ENCODE data around the gene PCSK7. TPM values are rescaled to one million over a fixed set of nuclear protein-coding genes. Genes with fewer than 3 reads are reported as not detected.
A peak's percentile ranks its signal among the peaks of the same experiment; 100 is the strongest.

The PCSK7 gene
- total RNA-seq, 1 donor, result 42.6 TPM

- TF ChIP-seq CTCF (IDR thresholded peaks at IDR 0.05; ENCODE audit: insufficient read depth, low read length), result peak; percentile 70
- peak within 1 kb of the TSS; percentile 97 for H3K4me3 ChIP-seq (ENCODE audit: low read depth, low read length)
- peak; percentile 61 for DNase-seq (ENCODE audit: low read depth)
Observed at GRCh38 chr11:117232092-117232878, 412 bp upstream of the PCSK7 start, which contains the start of gene RNF214. Gene RNF214 (plus strand): TSS chr11:117232671. CDS start chr11:117234273, 1,602 bp downstream.

- DNase-seq (ENCODE audit: low read depth), result no peak
- no peak for TF ChIP-seq CTCF (IDR thresholded peaks at IDR 0.05; ENCODE audit: insufficient read depth, low read length)
- peak overlapping the region; percentile 97 for H3K4me3 ChIP-seq (ENCODE audit: low read depth, low read length)
Observed at GRCh38 chr11:117230999-117231841, 653 bp downstream of the PCSK7 start.

- peak overlapping the region; percentile 97 for H3K4me3 ChIP-seq (ENCODE audit: low read depth, low read length)
- DNase-seq (ENCODE audit: low read depth), result no peak
- TF ChIP-seq CTCF (IDR thresholded peaks at IDR 0.05; ENCODE audit: insufficient read depth, low read length), result no peak
Observed at GRCh38 chr11:117230286-117230961, 1.4 kb downstream of the PCSK7 start.

- peak overlapping the region; percentile 97 for H3K4me3 ChIP-seq (ENCODE audit: low read depth, low read length)
- no peak for TF ChIP-seq CTCF (IDR thresholded peaks at IDR 0.05; ENCODE audit: insufficient read depth, low read length)
- no peak for DNase-seq (ENCODE audit: low read depth)
Observed at GRCh38 chr11:117229931-117230285, 2.0 kb downstream of the PCSK7 start.

GRCh38 chr11:117229411-117229810 is 2.5 kb downstream of the PCSK7 start:
- TF ChIP-seq CTCF (IDR thresholded peaks at IDR 0.05; ENCODE audit: insufficient read depth, low read length), result no peak

GRCh38 chr11:117228091-117228490 is 3.8 kb downstream of the PCSK7 start:
- no peak for TF ChIP-seq CTCF (IDR thresholded peaks at IDR 0.05; ENCODE audit: insufficient read depth, low read length)
- H3K4me3 ChIP-seq (ENCODE audit: low read depth, low read length), result no peak overlapping the region
- no peak for DNase-seq (ENCODE audit: low read depth)

More at GRCh38 chr11:117229411-117229810, 2.5 kb downstream of the PCSK7 start:
- no peak overlapping the region for H3K4me3 ChIP-seq (ENCODE audit: low read depth, low read length)
- DNase-seq (ENCODE audit: low read depth), result no peak
